ENCODE results near the gene DNASE1L3.

The DNASE1L3 gene

DNA sequence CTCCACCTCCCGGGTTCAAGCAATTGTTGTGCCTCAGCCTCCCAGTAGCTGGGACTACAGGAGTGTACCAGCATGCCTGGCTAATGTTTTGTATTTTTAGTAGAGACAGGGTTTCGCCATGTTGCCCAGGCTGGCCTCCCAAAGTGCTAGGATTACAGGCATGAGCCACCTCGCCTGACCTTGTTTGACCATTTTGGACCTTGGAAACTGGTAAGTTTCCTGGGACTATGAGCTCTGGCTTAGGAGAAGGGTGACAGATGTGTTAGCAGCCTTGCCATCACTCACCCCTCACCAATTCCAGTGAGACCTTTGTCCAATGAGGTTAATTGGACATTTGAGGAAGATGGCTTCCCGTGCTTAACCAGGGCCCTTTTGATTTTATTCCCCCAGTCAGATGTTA, 19.9 kb downstream of the DNASE1L3 start:
- Histone ChIP-seq H3K27ac (no peak overlapping the region), H3K4me3 (IDR thresholded peaks at IDR 0.05; ENCODE audit: insufficient read depth, low read depth, low read length) (no peak overlapping the region), H4K20me1 (ENCODE audit: insufficient read depth) (no peaks in the 10 kb centered on the region), H3K27me3 (ENCODE audit: insufficient read depth, low read depth) (no peaks in the 10 kb centered on the region), H3K36me3 (ENCODE audit: insufficient read depth) (no peaks in the 10 kb centered on the region), H3K79me2 (ENCODE audit: insufficient read depth, low read depth) (no peaks in the 10 kb centered on the region), H3K4me1 (ENCODE audit: low read depth, poor library complexity, severe bottlenecking) (peaks cover 4% of the 10 kb centered on the region), H3K9ac (no peak overlapping the region), H3K4me2 (no peak overlapping the region), H2AFZ (ENCODE audit: low read depth) (no peak overlapping the region)
- no peak for TF ChIP-seq CTCF (conservative IDR thresholded peaks at IDR 0.05; ENCODE audit: low read depth, low read length)

DNA sequence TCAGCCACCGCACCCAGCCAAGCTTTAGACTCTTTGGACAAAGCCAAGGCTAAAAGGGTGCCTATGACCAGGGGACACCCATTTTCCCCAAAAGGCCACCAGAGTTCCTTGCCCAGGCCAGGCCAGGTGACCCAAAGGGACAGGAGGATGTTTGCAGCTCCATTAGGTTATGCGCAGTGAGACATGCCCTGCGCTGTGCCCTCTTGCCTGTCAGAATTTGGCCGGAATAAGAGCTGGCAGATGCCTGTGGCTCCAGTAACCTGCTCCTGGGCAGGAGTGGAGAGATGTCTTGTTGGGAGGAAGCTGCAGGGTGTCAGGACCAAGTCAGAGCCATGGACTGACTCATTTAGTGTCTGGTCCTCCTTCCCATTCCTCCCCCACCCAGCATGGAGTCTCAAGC, 20.5 kb downstream of the DNASE1L3 start:
- Histone ChIP-seq H3K27ac (no peak overlapping the region), H3K79me2 (ENCODE audit: insufficient read depth, low read depth) (no peaks in the 10 kb centered on the region), H3K4me2 (no peak overlapping the region), H4K20me1 (ENCODE audit: insufficient read depth) (no peaks in the 10 kb centered on the region), H2AFZ (ENCODE audit: low read depth) (no peak overlapping the region), H3K4me1 (ENCODE audit: low read depth, poor library complexity, severe bottlenecking) (peaks cover 4% of the 10 kb centered on the region), H3K36me3 (ENCODE audit: insufficient read depth) (no peaks in the 10 kb centered on the region), H3K4me3 (IDR thresholded peaks at IDR 0.05; ENCODE audit: insufficient read depth, low read depth, low read length) (no peak overlapping the region), H3K9ac (no peak overlapping the region), H3K27me3 (ENCODE audit: insufficient read depth, low read depth) (no peaks in the 10 kb centered on the region)
- TF ChIP-seq CTCF (conservative IDR thresholded peaks at IDR 0.05; ENCODE audit: low read depth, low read length): no peak

- no peak overlapping the region for H2AFZ ChIP-seq (ENCODE audit: low read depth)
- H3K79me2 ChIP-seq (ENCODE audit: insufficient read depth, low read depth): no peaks in the 10 kb centered on the region
- H4K20me1 ChIP-seq (ENCODE audit: insufficient read depth): no peaks in the 10 kb centered on the region
- H3K36me3 ChIP-seq (ENCODE audit: insufficient read depth): no peaks in the 10 kb centered on the region
- H3K9ac ChIP-seq: no peak overlapping the region
- H3K4me3 ChIP-seq (IDR thresholded peaks at IDR 0.05; ENCODE audit: insufficient read depth, low read depth, low read length): no peak overlapping the region
- TF ChIP-seq CTCF (conservative IDR thresholded peaks at IDR 0.05; ENCODE audit: low read depth, low read length): no peak
- H3K27me3 ChIP-seq (ENCODE audit: insufficient read depth, low read depth): no peaks in the 10 kb centered on the region
- no peak overlapping the region for H3K27ac ChIP-seq
- H3K4me2 ChIP-seq: no peak overlapping the region
- peaks cover 4% of the 10 kb centered on the region for H3K4me1 ChIP-seq (ENCODE audit: low read depth, poor library complexity, severe bottlenecking)
Measured at GRCh38 chr3:58189691-58190090, 21.1 kb downstream of the DNASE1L3 start.

GRCh38 chr3:58188921-58189451, 21.8 kb downstream of the DNASE1L3 start:
- Histone ChIP-seq H3K79me2 (ENCODE audit: insufficient read depth, low read depth) (no peaks in the 10 kb centered on the region), H3K27me3 (ENCODE audit: insufficient read depth, low read depth) (no peaks in the 10 kb centered on the region), H2AFZ (ENCODE audit: low read depth) (no peak overlapping the region), H3K27ac (no peak overlapping the region), H4K20me1 (ENCODE audit: insufficient read depth) (no peaks in the 10 kb centered on the region), H3K4me1 (ENCODE audit: low read depth, poor library complexity, severe bottlenecking) (peaks cover 4% of the 10 kb centered on the region), H3K36me3 (ENCODE audit: insufficient read depth) (no peaks in the 10 kb centered on the region), H3K4me3 (IDR thresholded peaks at IDR 0.05; ENCODE audit: insufficient read depth, low read depth, low read length) (no peak overlapping the region), H3K4me2 (no peak overlapping the region), H3K9ac (no peak overlapping the region)
- no peak for TF ChIP-seq CTCF (conservative IDR thresholded peaks at IDR 0.05; ENCODE audit: low read depth, low read length)

Measured in KMS-11 (cell line).